HG02870 (cell line): ENCODE results near the gene PTPRS.
A peak's percentile ranks its signal among the peaks of the same experiment; 100 is the strongest.
"Not testable (repeated sequence)": the region's sequence is repeated elsewhere in the genome, so short reads cannot be mapped to it uniquely, and the experiment has no call there.

Experiments used
- ATAC-seq: cut with Tn5 transposase; IDR thresholded peaks from one replicate; pipeline ENCODE4 v1.9.1; 2021; ENCODE audit warnings: mild to moderate bottlenecking, moderate library complexity; ENCODE audit not compliant: unreplicated experiment

PTPRS gene

DNA sequence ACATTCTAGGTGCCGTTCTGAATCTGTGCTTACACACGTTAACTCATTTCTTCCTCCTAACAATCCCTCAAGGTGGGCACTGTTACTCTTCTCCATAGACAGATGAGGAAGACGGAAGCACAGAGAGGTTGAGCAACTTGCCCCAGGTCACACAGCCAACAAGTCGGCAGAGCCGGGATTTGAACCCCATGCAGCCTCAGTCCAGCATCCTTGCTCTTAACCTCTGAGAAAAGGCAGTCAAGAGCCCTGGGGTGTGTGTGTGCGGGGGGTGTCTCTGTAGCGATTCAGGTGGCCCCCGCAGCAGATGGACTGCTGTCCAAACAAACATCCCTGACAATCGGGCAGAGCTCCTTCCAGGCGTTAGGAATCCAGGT lies 6.3 kb downstream of the PTPRS start:
- ATAC-seq: no peak

- no peak for ATAC-seq
These were observed 6.8 kb downstream of the PTPRS start for GRCh38 chr19:5333581-5334365.

- ATAC-seq: no peak
These were observed 8.1 kb downstream of the PTPRS start for GRCh38 chr19:5332501-5332900.

- no peak for ATAC-seq
These were observed 8.8 kb downstream of the PTPRS start for GRCh38 chr19:5331790-5332189.

DNA sequence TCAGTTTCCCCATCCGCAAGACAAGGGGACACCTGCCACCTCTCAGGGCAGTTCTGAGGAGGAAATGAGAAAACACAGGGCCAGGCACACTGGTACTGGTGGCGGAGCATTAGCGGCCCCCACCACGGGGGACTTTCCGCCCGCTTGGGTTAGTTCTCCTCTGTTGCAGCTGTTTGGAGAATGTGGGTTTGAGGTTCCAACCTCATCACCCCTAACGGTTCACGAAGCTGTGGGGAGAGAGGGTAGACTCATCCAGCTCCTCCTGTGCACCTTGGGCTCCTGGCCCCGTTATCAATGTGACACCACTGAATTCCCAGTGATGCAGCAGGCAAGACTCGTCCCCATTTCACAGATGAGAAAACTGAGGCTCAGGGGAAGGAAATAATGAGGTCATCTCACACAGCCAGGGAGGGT lies 10.3 kb downstream of the PTPRS start:
- no peak for ATAC-seq

- no peak for ATAC-seq
These were observed 11.5 kb downstream of the PTPRS start for GRCh38 chr19:5329141-5329540.

DNA sequence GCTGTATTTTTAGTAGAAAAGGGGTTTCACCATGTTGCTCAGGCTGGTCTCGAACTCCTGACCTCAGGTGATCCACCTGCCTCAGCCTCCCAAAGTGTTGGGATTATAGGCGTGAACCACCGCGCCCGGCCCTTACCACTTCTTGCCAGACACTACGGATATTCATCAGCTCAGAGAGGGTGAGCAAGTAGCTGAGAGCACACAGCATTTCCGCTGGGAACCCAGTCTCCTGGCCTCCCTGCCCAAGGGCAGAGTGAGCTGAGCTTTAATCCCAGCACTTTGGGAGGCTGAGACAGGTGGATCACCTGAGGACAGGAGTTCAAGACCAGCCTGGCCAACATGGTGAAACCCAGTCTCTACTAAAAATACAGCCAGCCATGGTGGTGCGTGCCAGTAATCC lies 12.2 kb downstream of the PTPRS start:
- not testable (repeated sequence) for ATAC-seq

- no peak for ATAC-seq
These were observed 13.5 kb downstream of the PTPRS start for GRCh38 chr19:5326986-5327623.

- no peak for ATAC-seq
These were observed 14.1 kb downstream of the PTPRS start for GRCh38 chr19:5326545-5326944.

DNA sequence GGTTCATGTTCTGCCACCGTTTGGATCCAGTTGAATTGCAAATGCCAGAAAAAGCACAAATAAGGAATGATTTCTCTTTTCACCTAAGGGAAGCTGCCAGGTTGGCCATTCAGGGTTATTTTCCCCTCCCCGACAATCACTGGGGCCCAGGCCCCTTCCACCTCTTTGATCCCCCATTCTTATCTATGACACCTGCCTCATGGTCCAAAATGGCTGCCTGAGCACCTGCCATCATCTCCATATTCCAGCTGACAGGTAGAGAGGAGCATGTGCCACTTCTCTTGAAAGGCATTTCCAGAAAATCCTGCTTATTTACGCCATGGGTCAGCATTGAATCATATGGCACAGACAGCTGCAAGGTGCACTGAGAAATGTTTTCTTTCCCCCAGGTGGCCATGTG lies 15.7 kb downstream of the PTPRS start:
- ATAC-seq: no peak

DNA sequence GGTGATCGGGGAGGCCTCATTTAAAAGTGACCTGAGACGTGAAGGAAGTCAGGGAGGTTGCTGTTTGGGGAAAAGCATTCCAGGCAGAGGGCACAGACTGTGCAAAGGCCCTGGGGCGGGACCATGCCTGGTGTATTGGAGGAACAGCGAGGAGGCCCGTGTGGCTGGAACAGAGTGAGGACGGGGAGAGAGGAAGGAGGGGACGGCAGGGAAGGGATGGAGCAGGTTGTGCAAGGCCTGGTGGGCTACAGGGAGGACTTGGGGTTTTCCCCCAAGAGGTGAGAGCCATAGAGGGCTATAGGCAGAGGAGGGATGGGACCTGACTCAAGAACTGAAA lies 17.2 kb downstream of the PTPRS start:
- ATAC-seq: no peak

DNA sequence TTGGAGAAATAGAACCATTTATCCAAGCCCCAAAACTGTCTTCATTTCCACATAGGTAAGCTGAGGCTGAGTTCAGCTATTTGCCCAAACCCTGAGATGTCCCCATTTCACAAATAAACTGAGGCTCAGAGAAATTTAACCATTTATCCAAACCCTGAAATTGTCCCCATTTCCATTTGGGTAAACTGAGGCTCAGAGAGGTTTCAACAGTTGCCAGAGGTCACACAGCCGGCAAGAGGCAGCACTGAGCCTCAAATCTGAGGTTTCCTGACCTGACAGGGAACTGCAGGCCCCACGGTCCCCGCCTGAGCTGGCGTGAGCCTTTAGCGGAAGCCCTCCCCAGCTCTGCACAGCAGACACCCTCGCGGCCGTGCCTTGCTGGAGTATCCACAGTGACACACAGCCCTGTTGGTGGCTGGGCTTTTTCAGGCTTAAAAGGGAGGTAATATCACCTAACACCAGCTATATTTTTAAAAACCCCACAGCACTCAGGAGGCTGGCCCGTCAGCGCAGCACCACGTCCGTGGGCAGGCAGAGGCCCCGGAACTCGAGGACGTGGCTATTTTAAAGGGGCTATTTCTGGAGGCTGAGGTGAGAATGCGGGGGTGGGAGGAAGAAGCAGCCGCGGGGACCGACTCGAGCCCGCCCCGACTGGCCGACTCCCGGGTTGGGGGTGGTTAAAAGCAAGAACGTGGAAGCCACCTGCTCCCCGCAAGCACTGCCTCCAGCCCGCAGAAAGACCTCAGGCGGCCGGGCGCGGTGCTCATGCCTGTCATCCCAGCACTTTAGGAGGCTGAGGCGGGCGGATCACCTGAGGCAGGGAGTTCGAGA lies 18.5 kb downstream of the PTPRS start:
- ATAC-seq: peak; percentile 79

DNA sequence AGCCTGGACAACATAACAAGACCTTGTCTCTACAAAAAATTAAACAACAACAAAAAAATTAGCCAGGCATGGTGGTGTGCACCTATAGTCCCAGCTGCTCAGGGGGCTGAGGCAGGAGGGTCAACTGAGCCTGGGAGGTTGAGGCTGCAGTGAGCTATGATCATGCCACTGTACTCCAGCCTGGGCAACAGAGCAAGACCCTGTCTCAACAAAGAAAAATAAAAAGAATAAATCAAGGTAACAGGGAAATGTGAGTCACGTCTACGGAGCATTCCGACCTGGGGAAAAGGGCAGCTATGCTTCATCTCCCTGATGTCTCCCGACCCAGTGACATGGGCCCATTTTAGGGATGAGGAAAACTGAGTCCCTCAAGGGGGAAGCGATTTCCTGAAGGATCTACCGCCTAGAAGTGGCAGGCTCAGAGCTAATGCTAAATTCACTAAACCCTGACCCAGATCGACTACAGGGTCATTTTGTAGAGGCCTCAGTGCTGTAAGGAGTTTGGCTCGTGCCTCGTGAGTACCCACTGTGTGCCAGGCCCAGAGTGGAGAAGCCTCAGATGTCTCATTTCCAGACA lies 19.5 kb downstream of the PTPRS start:
- ATAC-seq: no peak

DNA sequence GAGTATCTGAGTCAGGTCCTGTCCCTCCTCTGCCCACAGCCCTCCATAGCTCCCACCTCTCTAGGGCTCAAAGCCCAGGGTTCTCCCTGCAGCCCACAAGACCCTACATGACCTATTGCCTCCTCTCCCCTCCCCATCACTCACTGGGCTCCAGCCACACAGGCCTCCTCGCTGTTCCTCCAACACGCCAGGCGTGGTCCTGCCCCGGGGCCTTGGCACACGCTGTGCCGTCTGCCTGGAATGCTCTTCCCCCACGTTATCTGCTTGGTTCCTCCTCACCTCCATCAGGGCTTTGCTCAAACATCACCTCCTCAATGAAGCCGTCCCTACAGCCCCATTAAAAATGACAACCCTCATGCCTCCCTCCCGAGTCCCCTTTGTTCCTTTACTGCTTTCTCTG lies 21.1 kb downstream of the PTPRS start:
- ATAC-seq: no peak

GRCh38 chr19:5318306-5318705 lies 22.3 kb downstream of the PTPRS start:
- ATAC-seq: no peak

- ATAC-seq: no peak
These were observed 23.3 kb downstream of the PTPRS start for GRCh38 chr19:5317321-5317720.

GRCh38 chr19:5316138-5316537 lies 24.5 kb downstream of the PTPRS start:
- ATAC-seq: no peak

DNA sequence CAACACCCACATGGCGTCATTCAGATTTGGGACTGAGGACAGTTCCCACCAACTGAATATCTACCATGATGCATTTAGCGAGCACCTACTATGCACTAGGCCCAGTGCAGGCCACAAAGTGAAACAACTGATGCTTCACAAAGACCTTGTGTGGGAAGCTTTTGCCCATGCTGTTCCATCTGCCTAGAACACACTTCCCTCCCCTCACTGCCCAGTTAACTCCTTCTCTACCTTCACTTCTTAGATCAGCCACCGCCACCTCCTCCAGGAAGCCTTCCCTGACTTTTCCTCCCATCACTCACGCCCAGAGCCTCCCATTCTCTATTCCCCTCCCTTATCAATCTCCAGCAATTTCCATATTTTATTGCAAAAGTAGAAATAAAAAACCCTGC lies 25.7 kb downstream of the PTPRS start:
- no peak for ATAC-seq

GRCh38 chr19:5314012-5314906 lies 26.4 kb downstream of the PTPRS start:
- no peak for ATAC-seq

DNA sequence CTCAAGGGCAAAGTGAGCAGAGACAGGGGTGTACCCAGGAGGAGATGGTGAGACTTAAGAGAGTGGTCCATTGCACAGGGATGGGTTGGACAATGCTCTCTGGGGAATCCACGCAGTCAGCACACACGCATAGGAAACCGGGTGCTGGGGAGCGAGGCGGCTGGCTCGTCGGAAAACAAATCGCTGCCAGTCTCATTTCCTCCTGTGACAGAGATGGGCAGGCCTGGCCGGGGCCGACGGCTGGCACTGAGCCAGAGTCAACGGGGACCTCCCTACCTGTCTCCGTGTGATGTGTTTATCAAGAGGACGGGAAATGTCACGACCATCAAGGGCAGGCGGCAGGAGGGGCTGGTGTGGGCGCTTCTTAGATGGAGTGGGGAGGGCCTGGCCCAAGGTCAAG lies 27.3 kb downstream of the PTPRS start:
- ATAC-seq: no peak

DNA sequence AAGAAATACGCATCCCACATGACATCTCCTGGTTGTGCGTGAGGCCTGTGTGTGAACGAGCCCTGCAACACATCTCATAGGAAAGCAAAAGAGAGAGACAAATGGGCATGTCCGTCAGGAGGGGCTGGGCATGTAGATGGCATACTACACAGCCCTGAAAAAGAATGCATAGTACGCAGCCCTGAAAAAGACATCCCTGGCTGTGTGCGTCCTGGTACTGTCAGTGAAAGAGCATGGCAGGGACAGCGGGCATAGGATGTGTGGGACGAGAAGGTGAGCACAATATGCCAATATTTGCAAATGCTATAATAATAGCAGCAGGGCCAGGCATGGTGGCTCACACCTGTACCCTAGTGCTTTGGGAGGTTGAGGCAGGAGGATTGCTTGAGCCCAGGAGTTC lies 28.6 kb downstream of the PTPRS start:
- ATAC-seq: no peak
